Mesothelial cell of epicardium (in vitro differentiated cells): Measurements from ENCODE around the gene JPT2. TPM values are rescaled to one million over a fixed set of nuclear protein-coding genes. Genes with fewer than 3 reads are reported as not detected.
"Not testable (repeated sequence)": the region's sequence is repeated elsewhere in the genome, so short reads cannot be mapped to it uniquely, and the experiment has no call there.

Source experiments
- DNase-seq, 2 experiments: peaks; one replicate each; pipeline ENCODE4 v3.0.0; 2021; ENCODE audit warnings: low spot score in 2 of 2; ENCODE audit not compliant: unreplicated experiment in 2 of 2
- H3K27ac Mint-ChIP-seq: 2 replicates; pipeline ENCODE4 v1.8.0; 2021; ENCODE audit warnings: mixed read lengths
- H3K27me3 Mint-ChIP-seq: 2 replicates; pipeline ENCODE4 v1.8.0; 2021; ENCODE audit warnings: low read depth, mixed read lengths
- H3K36me3 Mint-ChIP-seq: 2 replicates; pipeline ENCODE4 v1.8.0; 2021; ENCODE audit warnings: mixed read lengths
- H3K4me1 Mint-ChIP-seq: 2 replicates; pipeline ENCODE4 v1.8.0; 2021; ENCODE audit warnings: mixed read lengths
- H3K4me3 Mint-ChIP-seq: 2 replicates; pipeline ENCODE4 v1.8.0; 2021; ENCODE audit warnings: mild to moderate bottlenecking, moderate library complexity, mixed read lengths
- H3K9me3 Mint-ChIP-seq: 2 replicates; pipeline ENCODE4 v1.8.0; 2021; ENCODE audit warnings: mixed read lengths
- total RNA-seq: library from RNA; stranded (reverse); gene quantifications from 3 replicates; pipeline ENCODE4 v1.2.1, GENCODE V29; 2021
- TF ChIP-seq, protein P1 (sequence below): fragments of 200-600 bp; sonication (generic); IDR thresholded peaks from one replicate; pipeline ENCODE4 v1.5.0; 2021; ENCODE audit warnings: antibody characterized with exemption; ENCODE audit not compliant: unreplicated experiment

JPT2 gene
- total RNA-seq, 1 donor from 2014 or later = 72.9 TPM

DNA sequence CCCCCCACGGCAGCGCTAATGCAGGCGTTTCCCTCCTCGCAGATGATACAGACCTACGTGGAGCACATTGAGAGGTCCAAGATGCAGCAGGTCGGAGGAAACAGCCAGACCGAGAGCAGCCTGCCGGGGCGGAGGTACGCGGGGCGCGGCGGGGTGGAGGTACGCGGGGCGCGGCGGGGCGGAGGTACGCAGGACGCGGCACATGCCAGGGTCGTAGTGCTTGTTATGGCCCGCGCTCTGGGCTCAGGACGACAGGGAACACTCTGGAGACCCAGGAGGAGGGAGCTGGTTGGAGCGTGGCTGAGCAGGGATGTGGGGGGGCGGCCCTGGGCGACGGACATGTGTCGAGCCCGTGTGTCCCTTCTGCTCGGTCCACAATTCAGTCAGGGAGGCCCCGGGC lies 51.4 kb downstream of the JPT2 start:
- Mint-ChIP-seq H3K9me3 (no peaks in the 10 kb centered on the region), H3K4me1 (no peaks in the 10 kb centered on the region), H3K4me3 (no peak overlapping the region), H3K27me3 (no peaks in the 10 kb centered on the region), H3K27ac (no peak overlapping the region), H3K36me3 (peaks cover 10% of the 10 kb centered on the region)
- TF ChIP-seq, protein P1, sequence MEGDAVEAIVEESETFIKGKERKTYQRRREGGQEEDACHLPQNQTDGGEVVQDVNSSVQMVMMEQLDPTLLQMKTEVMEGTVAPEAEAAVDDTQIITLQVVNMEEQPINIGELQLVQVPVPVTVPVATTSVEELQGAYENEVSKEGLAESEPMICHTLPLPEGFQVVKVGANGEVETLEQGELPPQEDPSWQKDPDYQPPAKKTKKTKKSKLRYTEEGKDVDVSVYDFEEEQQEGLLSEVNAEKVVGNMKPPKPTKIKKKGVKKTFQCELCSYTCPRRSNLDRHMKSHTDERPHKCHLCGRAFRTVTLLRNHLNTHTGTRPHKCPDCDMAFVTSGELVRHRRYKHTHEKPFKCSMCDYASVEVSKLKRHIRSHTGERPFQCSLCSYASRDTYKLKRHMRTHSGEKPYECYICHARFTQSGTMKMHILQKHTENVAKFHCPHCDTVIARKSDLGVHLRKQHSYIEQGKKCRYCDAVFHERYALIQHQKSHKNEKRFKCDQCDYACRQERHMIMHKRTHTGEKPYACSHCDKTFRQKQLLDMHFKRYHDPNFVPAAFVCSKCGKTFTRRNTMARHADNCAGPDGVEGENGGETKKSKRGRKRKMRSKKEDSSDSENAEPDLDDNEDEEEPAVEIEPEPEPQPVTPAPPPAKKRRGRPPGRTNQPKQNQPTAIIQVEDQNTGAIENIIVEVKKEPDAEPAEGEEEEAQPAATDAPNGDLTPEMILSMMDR = no peak
- no peak for DNase-seq

DNA sequence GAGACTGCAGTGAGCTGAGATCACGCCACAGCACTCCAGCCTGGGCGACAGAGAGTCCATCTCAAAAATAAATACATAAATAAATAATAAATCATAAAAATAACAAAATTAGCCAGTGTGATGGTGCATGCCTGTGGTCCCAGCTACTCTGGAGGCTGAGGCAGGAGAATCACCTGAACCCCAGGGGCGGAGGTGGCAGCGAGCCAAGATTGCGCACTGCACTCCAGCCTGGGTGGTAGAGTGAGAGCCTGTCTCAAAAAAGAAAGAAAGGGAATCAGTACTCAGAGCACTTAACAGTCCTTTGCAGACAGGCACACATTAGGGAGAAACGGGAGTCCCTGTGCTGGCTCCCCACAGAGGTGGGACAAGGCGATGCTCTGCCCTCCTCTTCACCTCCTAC lies 53.0 kb downstream of the JPT2 start:
- Mint-ChIP-seq H3K4me3 (no peak overlapping the region), H3K27ac (no peak overlapping the region), H3K36me3 (peaks cover 10% of the 10 kb centered on the region), H3K27me3 (no peaks in the 10 kb centered on the region), H3K9me3 (no peaks in the 10 kb centered on the region), H3K4me1 (no peaks in the 10 kb centered on the region)
- no peak for DNase-seq
- TF ChIP-seq, protein P1 = no peak

DNA sequence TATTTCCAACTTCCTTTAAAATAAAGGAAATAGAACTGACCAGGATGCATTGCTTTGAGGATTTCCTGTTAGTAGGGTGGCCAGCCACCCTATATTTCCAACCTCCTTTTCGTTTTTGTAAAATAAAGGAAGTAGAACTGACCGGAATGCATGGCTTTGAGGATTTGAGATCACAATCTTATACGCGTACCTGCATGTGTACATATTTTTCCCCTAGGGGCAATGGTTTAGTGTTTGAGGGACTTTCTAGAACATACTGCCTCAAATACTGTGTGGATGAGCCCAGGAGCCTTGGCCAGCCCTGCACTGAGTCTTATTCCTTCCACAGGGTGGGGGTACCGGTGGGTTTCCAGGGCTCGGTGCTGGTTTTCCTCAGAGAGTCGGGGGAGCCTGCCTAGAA lies 53.5 kb downstream of the JPT2 start:
- H3K4me3 Mint-ChIP-seq = no peak overlapping the region
- TF ChIP-seq, protein P1 = no peak
- peaks cover 10% of the 10 kb centered on the region for H3K36me3 Mint-ChIP-seq
- no peak for DNase-seq
- H3K9me3 Mint-ChIP-seq = no peaks in the 10 kb centered on the region
- no peaks in the 10 kb centered on the region for H3K4me1 Mint-ChIP-seq
- no peaks in the 10 kb centered on the region for H3K27me3 Mint-ChIP-seq
- no peak overlapping the region for H3K27ac Mint-ChIP-seq

DNA sequence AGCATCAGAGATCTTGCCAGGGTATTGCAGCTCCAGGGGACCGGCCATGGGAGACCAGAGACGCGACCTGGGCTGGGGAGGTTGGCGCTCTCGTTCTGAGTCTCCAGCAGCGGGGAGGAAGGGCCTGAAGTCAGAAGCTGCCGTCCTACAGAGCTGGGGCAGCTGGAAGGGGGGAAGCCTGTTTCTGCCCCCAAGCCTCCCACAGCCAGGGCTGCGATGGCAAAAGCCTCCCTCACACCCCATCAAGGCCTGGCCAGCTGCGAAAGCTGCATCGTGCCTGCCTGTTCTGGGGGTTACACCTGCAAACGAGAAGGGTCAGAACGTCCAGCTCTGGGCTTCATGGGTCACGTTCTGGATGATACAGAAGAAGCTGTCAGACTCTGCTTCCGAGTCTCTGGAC lies 54.0 kb downstream of the JPT2 start:
- no peaks in the 10 kb centered on the region for H3K9me3 Mint-ChIP-seq
- H3K4me1 Mint-ChIP-seq = no peaks in the 10 kb centered on the region
- H3K4me3 Mint-ChIP-seq = no peak overlapping the region
- H3K27me3 Mint-ChIP-seq = no peaks in the 10 kb centered on the region
- peaks cover 7% of the 10 kb centered on the region for H3K36me3 Mint-ChIP-seq
- TF ChIP-seq, protein P1 = no peak
- no peak overlapping the region for H3K27ac Mint-ChIP-seq
- DNase-seq = no peak

DNA sequence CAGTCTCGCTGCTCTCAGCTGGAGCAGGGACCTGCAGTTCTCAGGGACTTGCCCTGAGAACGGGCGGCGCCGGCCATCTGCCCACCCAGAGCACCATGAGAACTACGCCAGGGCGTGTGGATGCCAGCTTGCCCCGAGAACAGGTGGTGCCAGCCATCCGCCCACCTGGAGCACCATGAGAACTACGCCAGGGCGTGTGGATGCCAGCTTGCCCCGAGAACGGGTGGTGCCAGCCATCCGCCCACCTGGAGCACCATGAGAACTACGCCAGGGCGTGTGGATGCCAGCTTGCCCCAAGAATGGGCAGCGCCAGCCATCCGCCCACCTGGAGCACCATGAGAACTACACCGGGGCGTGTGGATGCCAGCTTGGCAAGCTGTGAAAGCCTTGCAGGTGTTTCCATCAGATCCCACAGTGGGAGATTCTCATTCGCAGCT lies 54.5 kb downstream of the JPT2 start:
- not testable (repeated sequence) for H3K36me3 Mint-ChIP-seq, DNase-seq, H3K4me3 Mint-ChIP-seq

DNA sequence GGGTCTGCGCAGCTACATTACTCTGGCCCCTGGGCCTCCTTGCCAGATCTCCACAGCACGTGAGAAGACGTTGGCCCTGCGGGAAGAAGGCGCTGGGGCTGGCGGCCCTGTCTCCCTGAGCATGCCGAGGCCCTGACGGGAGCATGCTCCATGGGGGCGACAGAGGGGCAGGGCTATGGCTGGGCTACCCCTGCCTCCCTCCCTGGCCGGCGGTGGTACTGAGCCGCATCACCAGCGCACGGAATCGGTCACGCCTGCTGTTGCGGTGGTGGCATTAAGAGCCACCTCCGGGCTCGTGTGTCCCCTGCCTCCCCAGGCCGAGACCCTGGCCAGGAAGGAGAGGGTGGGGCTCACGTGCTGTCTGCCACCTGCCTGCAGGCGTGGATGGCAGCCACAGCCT lies 56.0 kb downstream of the JPT2 start:
- DNase-seq = no peak
- H3K36me3 Mint-ChIP-seq = peaks cover 2% of the 10 kb centered on the region
- TF ChIP-seq, protein P1 = no peak
- no peaks in the 10 kb centered on the region for H3K27me3 Mint-ChIP-seq
- no peak overlapping the region for H3K4me3 Mint-ChIP-seq
- no peak overlapping the region for H3K27ac Mint-ChIP-seq
- no peaks in the 10 kb centered on the region for H3K4me1 Mint-ChIP-seq
- H3K9me3 Mint-ChIP-seq = no peaks in the 10 kb centered on the region

More for the DNA sequence above, 54.5 kb downstream of the JPT2 start:
- H3K4me1 Mint-ChIP-seq, H3K27ac Mint-ChIP-seq, H3K9me3 Mint-ChIP-seq, H3K27me3 Mint-ChIP-seq: not testable (repeated sequence)
